Measurements from ENCODE around the gene AMN.

DNA sequence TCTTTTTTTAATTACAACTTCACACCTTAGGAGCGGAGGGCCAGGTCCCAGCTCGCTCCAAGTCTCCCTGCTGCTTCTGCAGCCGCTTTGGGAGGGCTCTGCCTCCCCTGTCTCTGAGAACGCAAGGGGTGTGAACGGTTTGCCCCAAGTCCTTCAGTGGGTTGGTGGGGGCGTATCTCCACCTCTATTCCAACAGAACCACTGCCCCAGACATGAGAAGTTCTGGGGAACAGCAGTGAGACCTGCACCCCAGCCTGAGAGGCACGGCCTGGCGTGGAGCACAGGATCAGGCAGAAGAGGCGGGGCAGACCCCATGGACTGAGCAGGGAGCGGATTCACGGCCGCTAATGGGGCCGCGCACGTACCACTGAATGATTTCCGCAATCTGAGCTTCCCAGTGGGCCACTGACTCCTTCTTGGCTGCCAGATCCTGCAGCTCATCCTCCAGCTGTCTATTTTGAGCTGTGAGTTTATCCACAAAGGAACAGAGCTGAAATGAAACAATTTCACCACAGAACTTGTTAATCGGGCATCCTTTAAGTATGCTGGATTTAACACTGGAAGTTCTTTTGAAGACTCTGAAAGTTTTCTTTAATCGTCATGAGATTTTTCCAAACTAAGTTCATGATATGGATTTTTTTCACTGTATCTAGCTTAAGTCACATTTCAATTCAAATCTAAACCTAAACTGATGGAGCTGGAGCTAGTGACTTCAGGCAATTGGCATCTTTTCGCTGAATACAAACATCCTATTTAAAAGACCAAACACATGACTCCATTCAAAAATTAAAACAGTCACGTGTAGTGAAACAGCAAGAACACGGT lies 44.4 kb downstream of the AMN start:
- TF ChIP-seq, protein P1, sequence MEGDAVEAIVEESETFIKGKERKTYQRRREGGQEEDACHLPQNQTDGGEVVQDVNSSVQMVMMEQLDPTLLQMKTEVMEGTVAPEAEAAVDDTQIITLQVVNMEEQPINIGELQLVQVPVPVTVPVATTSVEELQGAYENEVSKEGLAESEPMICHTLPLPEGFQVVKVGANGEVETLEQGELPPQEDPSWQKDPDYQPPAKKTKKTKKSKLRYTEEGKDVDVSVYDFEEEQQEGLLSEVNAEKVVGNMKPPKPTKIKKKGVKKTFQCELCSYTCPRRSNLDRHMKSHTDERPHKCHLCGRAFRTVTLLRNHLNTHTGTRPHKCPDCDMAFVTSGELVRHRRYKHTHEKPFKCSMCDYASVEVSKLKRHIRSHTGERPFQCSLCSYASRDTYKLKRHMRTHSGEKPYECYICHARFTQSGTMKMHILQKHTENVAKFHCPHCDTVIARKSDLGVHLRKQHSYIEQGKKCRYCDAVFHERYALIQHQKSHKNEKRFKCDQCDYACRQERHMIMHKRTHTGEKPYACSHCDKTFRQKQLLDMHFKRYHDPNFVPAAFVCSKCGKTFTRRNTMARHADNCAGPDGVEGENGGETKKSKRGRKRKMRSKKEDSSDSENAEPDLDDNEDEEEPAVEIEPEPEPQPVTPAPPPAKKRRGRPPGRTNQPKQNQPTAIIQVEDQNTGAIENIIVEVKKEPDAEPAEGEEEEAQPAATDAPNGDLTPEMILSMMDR (conservative IDR thresholded peaks at IDR 0.05): no peak
- no peak for TF ChIP-seq ZFX (IDR thresholded peaks at IDR 0.05)

Measured in C4-2B (cell line).